Left ventricle myocardium inferior (tissue), 1 donor: ENCODE results near the gene CCN2. TPM values are rescaled to one million over a fixed set of nuclear protein-coding genes. Genes with fewer than 3 reads are reported as not detected.

Experiments used
- DNase-seq: peaks from one replicate; pipeline ENCODE4 v3.0.0-alpha.2; 2020
- H3K27ac ChIP-seq: fragments of 200-600 bp; replicated peaks from 2 replicates; pipeline ENCODE4 v1.8.0; 2021
- H3K27me3 ChIP-seq: fragments of 200-600 bp; 2 replicates; pipeline ENCODE4 v1.8.0; 2021; ENCODE audit warnings: low read depth
- H3K36me3 ChIP-seq: fragments of 200-600 bp; 2 replicates; pipeline ENCODE4 v1.8.0; 2021
- H3K4me1 ChIP-seq: fragments of 200-600 bp; 2 replicates; pipeline ENCODE4 v1.8.0; 2021
- H3K4me3 ChIP-seq: fragments of 200-600 bp; 2 replicates; pipeline ENCODE4 v1.8.0; 2021; ENCODE audit warnings: mild to moderate bottlenecking, moderate library complexity
- H3K9me3 ChIP-seq: fragments of 200-600 bp; replicated peaks from 2 replicates; pipeline ENCODE4 v1.8.0; 2021
- intact Hi-C: fragments of 100-400 bp; cut with micrococcal nuclease; formaldehyde crosslinking; loops from one replicate; pipeline ENCODE4 v1.11.0; 2022
- total RNA-seq: library from RNA; stranded (reverse); fragmentation: NEBNext Ultra II Directional; extraction: Animal tissue kit (Norgen Biotek cat#: 25700); gene quantifications from one replicate; pipeline ENCODE4 v1.2.1, GENCODE V29; 2021
- TF ChIP-seq, protein P1 (sequence below): fragments of 200-600 bp; IDR thresholded peaks from 2 replicates; pipeline ENCODE4 v1.8.0; 2021; ENCODE audit warnings: antibody characterized with exemption, mild to moderate bottlenecking, borderline replicate concordance
- donor health status: DM: no; HTN: yes; CAD: no; lungs with severe emphysema.

CCN2 gene
- total RNA-seq, 1 donor from 2014 or later, result 33.0 TPM

DNA sequence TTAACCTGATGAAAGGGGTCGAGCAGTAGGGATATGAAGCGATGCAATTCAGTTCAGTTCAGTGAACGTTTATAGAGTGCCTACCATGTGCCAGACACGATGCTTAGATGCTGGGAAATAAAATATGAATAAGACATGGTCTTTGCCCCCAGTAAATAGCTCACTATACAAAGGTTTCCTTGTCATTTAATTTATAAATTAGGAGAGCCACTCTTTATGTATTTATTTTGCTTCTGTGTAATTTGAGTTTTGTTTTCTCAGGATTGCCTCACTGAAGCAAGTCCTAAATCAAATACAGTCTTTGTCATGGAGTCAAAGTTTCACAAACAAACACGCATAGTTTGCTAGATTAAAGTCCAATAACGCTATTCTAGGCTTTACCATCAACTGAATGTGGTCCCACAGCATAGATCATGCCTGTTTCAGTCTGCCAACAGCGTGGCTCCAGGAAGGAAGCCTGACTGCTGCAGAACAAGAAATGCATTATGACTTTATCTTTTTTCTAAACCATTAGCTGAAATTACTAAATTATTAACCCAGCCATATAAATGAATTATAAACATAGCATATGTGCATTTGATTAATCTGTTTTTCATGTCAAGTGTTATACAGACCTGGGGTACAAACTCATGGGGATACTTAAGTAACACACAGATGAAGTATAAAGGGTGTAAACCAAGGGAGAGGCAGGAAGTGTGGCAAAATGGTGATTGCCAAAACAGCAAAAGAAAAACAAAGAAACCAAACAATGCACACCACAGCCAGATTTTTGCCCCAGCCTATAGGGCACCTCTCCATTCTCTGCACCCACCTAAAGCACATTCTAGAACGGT, 29.8 kb upstream of the CCN2 start:
- DNase-seq, result no peak
- Histone ChIP-seq H3K9me3 (no peaks in the 10 kb centered on the region), H3K27ac (peak overlapping the region; percentile 10), H3K4me1 (peaks cover 15% of the 10 kb centered on the region), H3K27me3 (no peaks in the 10 kb centered on the region), H3K36me3 (no peaks in the 10 kb centered on the region), H3K4me3 (no peak overlapping the region)
- TF ChIP-seq, protein P1, sequence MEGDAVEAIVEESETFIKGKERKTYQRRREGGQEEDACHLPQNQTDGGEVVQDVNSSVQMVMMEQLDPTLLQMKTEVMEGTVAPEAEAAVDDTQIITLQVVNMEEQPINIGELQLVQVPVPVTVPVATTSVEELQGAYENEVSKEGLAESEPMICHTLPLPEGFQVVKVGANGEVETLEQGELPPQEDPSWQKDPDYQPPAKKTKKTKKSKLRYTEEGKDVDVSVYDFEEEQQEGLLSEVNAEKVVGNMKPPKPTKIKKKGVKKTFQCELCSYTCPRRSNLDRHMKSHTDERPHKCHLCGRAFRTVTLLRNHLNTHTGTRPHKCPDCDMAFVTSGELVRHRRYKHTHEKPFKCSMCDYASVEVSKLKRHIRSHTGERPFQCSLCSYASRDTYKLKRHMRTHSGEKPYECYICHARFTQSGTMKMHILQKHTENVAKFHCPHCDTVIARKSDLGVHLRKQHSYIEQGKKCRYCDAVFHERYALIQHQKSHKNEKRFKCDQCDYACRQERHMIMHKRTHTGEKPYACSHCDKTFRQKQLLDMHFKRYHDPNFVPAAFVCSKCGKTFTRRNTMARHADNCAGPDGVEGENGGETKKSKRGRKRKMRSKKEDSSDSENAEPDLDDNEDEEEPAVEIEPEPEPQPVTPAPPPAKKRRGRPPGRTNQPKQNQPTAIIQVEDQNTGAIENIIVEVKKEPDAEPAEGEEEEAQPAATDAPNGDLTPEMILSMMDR, result no peak
- intact Hi-C loops, result no loop called here

DNA sequence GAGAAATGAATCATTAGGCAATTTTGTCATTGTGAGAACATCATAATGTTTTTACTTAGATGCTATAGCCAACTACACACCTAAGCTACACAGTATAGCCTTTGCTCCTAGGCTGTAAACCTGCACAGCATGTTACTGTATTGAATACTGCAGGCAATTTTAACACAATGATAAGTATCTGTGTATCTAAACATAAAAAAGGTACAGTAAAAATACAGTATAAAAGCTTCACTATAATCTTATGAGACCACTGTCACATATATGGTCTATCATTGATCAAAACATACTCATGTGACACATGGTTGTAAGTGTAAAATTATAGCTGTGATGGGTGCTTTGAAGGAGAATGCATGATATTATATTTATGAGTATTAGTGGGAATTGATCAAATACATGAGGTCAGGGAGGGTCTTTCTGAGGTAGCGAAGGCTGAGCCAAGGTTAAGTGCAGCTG, 29.2 kb upstream of the CCN2 start:
- no peak overlapping the region for H3K4me3 ChIP-seq
- intact Hi-C loops, result no loop called here
- no peak for DNase-seq
- H3K36me3 ChIP-seq, result no peaks in the 10 kb centered on the region
- H3K27me3 ChIP-seq, result no peaks in the 10 kb centered on the region
- no peaks in the 10 kb centered on the region for H3K9me3 ChIP-seq
- TF ChIP-seq, protein P1, result no peak
- H3K27ac ChIP-seq, result no peak overlapping the region
- peaks cover 15% of the 10 kb centered on the region for H3K4me1 ChIP-seq

DNA sequence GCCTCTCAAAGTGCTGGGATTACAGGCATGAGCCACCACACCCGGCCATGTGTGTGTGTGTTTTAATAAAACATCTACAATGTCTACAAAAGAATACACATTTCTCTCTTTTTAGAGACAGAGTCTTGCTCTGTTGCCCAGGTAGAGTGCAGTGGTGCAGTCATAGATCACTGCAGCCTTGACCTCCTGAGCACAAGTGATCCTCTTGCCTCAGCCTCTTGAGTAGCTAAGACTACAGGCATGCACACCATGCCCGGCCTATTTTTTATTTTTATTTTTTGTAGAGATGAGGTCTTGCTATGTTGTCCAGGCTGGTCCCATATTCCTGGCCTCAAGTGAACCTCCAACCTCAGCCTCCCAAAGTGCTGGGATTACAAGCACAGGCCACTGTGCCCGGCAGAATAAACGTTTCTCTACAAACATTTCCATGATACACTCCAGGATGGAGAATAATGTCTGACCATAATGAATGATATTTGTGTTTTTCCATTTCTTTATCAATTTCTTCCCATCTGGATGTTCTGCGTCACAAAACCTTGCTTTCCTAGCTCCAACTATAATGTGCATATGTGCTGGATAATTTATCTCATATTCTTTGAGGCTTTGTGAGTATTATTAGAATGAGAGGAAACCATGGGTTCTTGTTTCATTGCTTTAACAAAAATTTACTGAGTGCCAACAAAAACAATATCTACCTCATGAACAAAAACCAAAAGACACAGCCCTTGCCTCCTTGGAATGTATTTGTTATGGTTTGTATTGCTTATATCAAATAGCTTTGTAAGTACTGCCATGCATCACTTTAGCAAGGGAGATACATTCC, 28.6 kb upstream of the CCN2 start:
- H3K27ac ChIP-seq, result no peak overlapping the region
- no peaks in the 10 kb centered on the region for H3K27me3 ChIP-seq
- no peaks in the 10 kb centered on the region for H3K36me3 ChIP-seq
- intact Hi-C loops, result no loop called here
- DNase-seq, result no peak
- no peak overlapping the region for H3K4me3 ChIP-seq
- H3K4me1 ChIP-seq, result peaks cover 15% of the 10 kb centered on the region
- H3K9me3 ChIP-seq, result no peaks in the 10 kb centered on the region
- TF ChIP-seq, protein P1, result no peak

DNA sequence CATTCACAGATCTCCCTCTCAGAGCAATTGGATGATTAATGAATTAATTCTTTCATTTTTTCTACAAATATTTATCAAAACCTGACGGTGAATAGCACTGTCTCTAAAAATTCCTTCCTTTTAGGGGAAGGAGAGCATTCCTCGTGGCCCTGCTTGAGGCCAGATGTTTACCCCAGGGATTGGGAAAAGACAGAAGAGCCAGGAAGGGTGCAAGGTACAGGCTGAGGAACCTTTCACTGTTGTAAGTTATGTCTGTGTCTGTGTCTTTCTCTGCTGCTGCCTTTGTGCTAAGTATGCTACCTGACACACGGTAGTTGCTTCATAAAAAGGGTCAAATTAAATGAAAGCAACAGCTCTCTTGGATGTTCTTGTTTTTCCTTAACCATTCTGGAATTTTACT, 27.4 kb upstream of the CCN2 start:
- Histone ChIP-seq H3K36me3 (no peaks in the 10 kb centered on the region), H3K27me3 (no peaks in the 10 kb centered on the region), H3K4me1 (peaks cover 15% of the 10 kb centered on the region), H3K9me3 (no peaks in the 10 kb centered on the region), H3K4me3 (no peak overlapping the region), H3K27ac (no peak overlapping the region)
- intact Hi-C loops, result no loop called here
- DNase-seq, result no peak
- TF ChIP-seq, protein P1, result no peak

DNA sequence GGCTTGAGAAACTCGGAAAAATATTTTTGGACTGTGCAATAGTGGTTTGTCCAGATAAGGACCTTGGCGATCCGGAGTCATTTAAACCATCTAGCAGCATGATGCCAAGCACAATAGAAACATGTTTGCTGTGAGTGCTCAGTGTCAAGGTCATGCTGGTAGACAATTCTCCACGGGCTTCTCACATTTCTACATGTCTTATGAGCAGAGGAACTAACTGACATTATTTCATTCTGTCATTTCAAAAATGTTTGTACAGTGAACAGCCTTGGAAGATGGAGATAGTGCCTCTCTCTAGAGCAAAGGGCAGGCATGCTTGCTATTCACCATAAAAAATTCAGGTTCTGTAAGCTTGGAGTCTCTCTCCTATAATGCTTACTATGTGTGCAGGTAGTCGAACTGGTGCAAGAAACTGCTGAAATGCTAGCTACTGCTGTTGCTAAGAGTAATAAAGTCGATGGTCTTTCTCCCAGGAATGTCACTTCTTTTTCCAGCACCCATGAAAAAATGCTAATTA, 25.4 kb upstream of the CCN2 start:
- Histone ChIP-seq H3K4me1 (peaks cover 15% of the 10 kb centered on the region), H3K27ac (no peak overlapping the region), H3K27me3 (no peaks in the 10 kb centered on the region), H3K4me3 (no peak overlapping the region), H3K36me3 (no peaks in the 10 kb centered on the region), H3K9me3 (no peaks in the 10 kb centered on the region)
- TF ChIP-seq, protein P1, result no peak
- intact Hi-C loops, result no loop called here
- no peak for DNase-seq
